WTC11 (cell line): ENCODE measurements around the gene RPL13.

Experiments
- CREB1 ChIP-seq: sonication (generic); formaldehyde crosslinking; IDR thresholded peaks from 2 replicates; pipeline ENCODE4 v1.8.0; 2023; ENCODE audit warnings: mild to moderate bottlenecking, missing genetic modification reagents
- GTF2I ChIP-seq: fragments of 250-450 bp; sonication (Bioruptor Pico); conservative IDR thresholded peaks from 2 replicates; pipeline ENCODE4 v1.4.0; 2021; ENCODE audit warnings: mild to moderate bottlenecking
- NFYB ChIP-seq: sonication (generic); formaldehyde crosslinking; conservative IDR thresholded peaks from 2 replicates; pipeline ENCODE4 v1.8.0; 2022; ENCODE audit warnings: low read depth, missing genetic modification reagents
- TEAD4 ChIP-seq: sonication (generic); formaldehyde crosslinking; IDR thresholded peaks from 2 replicates; pipeline ENCODE4 v1.8.0; 2022; ENCODE audit warnings: mild to moderate bottlenecking, missing genetic modification reagents
- ZNF121 ChIP-seq: sonication (generic); formaldehyde crosslinking; IDR thresholded peaks from 2 replicates; pipeline ENCODE4 v1.8.0; 2023; ENCODE audit warnings: missing genetic modification reagents
- TF ChIP-seq, protein P1 (sequence below): fragments of 200-600 bp; IDR thresholded peaks from 2 replicates; pipeline ENCODE4 v1.8.0; 2022; ENCODE audit warnings: antibody characterized with exemption
- TF ChIP-seq, protein P2 (sequence below): sonication (generic); formaldehyde crosslinking; IDR thresholded peaks from 2 replicates; pipeline ENCODE4 v1.8.1; 2023; ENCODE audit warnings: mild to moderate bottlenecking, missing genetic modification reagents, borderline replicate concordance
- TF ChIP-seq, protein P3 (sequence below): sonication (generic); formaldehyde crosslinking; IDR thresholded peaks from 2 replicates; pipeline ENCODE4 v1.8.1; 2023; ENCODE audit warnings: mild to moderate bottlenecking, missing genetic modification reagents
- TF ChIP-seq, protein P4 (sequence below): sonication (generic); formaldehyde crosslinking; IDR thresholded peaks from 2 replicates; pipeline ENCODE4 v1.8.0; 2023; ENCODE audit warnings: missing genetic modification reagents
- TF ChIP-seq, protein P5 (sequence below): sonication (generic); formaldehyde crosslinking; conservative IDR thresholded peaks from 2 replicates; pipeline ENCODE4 v1.8.1; 2022; ENCODE audit warnings: mild to moderate bottlenecking, missing genetic modification reagents
- TF ChIP-seq, protein P6 (sequence below): sonication (generic); formaldehyde crosslinking; IDR thresholded peaks from 2 replicates; pipeline ENCODE4 v1.8.0; 2023; ENCODE audit warnings: mild to moderate bottlenecking, missing genetic modification reagents

DNA sequence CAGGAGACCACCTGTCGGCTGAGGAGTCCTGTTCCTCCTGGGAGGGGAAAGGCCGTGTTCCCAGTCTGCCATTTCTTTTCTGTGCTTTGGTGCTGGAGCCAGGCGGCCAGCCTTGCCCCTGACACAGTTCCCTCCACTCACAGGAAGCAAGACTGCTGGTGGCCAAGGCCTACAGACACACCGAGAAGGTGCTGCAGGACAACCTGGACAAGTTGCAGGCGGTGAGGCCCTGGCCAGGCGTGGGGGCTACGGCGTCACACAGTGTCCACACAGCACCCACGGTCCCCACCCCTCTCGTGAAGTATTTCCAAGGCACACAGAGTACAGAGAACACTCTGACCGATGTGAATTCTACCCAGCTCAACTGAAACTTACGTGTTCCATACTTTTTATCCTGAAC is 6.1 kb upstream of the RPL13 start:
- TF ChIP-seq GTF2I (no peak), TEAD4 (CRISPR knock-in tag) (no peak), ZNF121 (CRISPR knock-in tag) (no peak), NFYB (no peak), CREB1 (CRISPR knock-in tag) (no peak)
- TF ChIP-seq, protein P1, sequence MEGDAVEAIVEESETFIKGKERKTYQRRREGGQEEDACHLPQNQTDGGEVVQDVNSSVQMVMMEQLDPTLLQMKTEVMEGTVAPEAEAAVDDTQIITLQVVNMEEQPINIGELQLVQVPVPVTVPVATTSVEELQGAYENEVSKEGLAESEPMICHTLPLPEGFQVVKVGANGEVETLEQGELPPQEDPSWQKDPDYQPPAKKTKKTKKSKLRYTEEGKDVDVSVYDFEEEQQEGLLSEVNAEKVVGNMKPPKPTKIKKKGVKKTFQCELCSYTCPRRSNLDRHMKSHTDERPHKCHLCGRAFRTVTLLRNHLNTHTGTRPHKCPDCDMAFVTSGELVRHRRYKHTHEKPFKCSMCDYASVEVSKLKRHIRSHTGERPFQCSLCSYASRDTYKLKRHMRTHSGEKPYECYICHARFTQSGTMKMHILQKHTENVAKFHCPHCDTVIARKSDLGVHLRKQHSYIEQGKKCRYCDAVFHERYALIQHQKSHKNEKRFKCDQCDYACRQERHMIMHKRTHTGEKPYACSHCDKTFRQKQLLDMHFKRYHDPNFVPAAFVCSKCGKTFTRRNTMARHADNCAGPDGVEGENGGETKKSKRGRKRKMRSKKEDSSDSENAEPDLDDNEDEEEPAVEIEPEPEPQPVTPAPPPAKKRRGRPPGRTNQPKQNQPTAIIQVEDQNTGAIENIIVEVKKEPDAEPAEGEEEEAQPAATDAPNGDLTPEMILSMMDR = no peak
- TF ChIP-seq, protein P2, sequence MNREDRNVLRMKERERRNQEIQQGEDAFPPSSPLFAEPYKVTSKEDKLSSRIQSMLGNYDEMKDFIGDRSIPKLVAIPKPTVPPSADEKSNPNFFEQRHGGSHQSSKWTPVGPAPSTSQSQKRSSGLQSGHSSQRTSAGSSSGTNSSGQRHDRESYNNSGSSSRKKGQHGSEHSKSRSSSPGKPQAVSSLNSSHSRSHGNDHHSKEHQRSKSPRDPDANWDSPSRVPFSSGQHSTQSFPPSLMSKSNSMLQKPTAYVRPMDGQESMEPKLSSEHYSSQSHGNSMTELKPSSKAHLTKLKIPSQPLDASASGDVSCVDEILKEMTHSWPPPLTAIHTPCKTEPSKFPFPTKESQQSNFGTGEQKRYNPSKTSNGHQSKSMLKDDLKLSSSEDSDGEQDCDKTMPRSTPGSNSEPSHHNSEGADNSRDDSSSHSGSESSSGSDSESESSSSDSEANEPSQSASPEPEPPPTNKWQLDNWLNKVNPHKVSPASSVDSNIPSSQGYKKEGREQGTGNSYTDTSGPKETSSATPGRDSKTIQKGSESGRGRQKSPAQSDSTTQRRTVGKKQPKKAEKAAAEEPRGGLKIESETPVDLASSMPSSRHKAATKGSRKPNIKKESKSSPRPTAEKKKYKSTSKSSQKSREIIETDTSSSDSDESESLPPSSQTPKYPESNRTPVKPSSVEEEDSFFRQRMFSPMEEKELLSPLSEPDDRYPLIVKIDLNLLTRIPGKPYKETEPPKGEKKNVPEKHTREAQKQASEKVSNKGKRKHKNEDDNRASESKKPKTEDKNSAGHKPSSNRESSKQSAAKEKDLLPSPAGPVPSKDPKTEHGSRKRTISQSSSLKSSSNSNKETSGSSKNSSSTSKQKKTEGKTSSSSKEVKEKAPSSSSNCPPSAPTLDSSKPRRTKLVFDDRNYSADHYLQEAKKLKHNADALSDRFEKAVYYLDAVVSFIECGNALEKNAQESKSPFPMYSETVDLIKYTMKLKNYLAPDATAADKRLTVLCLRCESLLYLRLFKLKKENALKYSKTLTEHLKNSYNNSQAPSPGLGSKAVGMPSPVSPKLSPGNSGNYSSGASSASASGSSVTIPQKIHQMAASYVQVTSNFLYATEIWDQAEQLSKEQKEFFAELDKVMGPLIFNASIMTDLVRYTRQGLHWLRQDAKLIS (CRISPR knock-in tag) = no peak
- TF ChIP-seq, protein P3, sequence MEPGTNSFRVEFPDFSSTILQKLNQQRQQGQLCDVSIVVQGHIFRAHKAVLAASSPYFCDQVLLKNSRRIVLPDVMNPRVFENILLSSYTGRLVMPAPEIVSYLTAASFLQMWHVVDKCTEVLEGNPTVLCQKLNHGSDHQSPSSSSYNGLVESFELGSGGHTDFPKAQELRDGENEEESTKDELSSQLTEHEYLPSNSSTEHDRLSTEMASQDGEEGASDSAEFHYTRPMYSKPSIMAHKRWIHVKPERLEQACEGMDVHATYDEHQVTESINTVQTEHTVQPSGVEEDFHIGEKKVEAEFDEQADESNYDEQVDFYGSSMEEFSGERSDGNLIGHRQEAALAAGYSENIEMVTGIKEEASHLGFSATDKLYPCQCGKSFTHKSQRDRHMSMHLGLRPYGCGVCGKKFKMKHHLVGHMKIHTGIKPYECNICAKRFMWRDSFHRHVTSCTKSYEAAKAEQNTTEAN = no peak
- TF ChIP-seq, protein P4, sequence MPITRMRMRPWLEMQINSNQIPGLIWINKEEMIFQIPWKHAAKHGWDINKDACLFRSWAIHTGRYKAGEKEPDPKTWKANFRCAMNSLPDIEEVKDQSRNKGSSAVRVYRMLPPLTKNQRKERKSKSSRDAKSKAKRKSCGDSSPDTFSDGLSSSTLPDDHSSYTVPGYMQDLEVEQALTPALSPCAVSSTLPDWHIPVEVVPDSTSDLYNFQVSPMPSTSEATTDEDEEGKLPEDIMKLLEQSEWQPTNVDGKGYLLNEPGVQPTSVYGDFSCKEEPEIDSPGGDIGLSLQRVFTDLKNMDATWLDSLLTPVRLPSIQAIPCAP (CRISPR knock-in tag) = no peak
- TF ChIP-seq, protein P5, sequence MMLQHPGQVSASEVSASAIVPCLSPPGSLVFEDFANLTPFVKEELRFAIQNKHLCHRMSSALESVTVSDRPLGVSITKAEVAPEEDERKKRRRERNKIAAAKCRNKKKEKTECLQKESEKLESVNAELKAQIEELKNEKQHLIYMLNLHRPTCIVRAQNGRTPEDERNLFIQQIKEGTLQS (CRISPR knock-in tag) = no peak
- TF ChIP-seq, protein P6, sequence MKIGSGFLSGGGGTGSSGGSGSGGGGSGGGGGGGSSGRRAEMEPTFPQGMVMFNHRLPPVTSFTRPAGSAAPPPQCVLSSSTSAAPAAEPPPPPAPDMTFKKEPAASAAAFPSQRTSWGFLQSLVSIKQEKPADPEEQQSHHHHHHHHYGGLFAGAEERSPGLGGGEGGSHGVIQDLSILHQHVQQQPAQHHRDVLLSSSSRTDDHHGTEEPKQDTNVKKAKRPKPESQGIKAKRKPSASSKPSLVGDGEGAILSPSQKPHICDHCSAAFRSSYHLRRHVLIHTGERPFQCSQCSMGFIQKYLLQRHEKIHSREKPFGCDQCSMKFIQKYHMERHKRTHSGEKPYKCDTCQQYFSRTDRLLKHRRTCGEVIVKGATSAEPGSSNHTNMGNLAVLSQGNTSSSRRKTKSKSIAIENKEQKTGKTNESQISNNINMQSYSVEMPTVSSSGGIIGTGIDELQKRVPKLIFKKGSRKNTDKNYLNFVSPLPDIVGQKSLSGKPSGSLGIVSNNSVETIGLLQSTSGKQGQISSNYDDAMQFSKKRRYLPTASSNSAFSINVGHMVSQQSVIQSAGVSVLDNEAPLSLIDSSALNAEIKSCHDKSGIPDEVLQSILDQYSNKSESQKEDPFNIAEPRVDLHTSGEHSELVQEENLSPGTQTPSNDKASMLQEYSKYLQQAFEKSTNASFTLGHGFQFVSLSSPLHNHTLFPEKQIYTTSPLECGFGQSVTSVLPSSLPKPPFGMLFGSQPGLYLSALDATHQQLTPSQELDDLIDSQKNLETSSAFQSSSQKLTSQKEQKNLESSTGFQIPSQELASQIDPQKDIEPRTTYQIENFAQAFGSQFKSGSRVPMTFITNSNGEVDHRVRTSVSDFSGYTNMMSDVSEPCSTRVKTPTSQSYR (CRISPR knock-in tag) = no peak
